Smooth muscle cell of the pulmonary artery (primary cell): ENCODE measurements around the gene TSPAN19. TPM values are rescaled to one million over a fixed set of nuclear protein-coding genes. Genes with fewer than 3 reads are reported as not detected.

Source experiments
- total RNA-seq: library from RNA; depleted of rRNA; stranded (reverse); fragments of >200 nt; gene quantifications from 2 replicates; pipeline ENCODE4 v1.2.3, GENCODE V29; 2014

Gene TSPAN19
- not detected in 2 replicates for total RNA-seq

DNA sequence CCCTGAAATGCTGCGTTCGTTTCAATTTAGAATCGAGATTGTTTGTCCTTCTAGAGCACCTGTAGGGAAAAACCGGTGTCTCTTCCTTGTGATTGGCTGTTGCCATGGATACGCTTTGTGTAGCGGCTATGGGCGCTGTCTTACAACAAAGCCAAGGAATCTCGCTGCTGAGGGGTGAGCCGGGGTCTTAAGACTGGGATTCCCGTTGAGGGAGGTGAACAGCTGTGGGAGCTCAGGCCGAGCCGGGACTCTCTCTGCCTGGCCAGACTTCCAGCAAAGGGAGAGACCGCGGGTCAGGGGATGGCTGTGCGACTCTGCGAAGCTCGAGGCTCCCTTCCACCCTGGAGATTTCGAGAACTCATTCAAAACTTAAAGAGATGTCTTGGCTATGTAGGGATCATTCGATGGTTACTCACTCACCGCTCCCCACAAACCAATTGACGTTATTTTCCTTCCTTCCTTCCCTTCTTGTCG is at the start of gene TSPAN19, which contains the start of gene LRRIQ1:
TSPAN19 (minus strand) TSS at position 44 of the 474 bp plus-strand sequence. CDS start 6,331 bp downstream, outside the sequence.
LRRIQ1 (plus strand) TSS at position 118 of the 474 bp plus-strand sequence. CDS start 1,826 bp downstream, outside the sequence.

Other genes starting within 250 kb of the TSPAN19 start
- 0.33 and 3.6 TPM in 2 replicates for gene SLC6A15, start 123.5 kb downstream of the TSPAN19 start, total RNA-seq
- gene LRRIQ1, start 74 bp upstream of the TSPAN19 start, total RNA-seq, result 0.17 and 0.20 TPM in 2 replicates
- not detected in 2 replicates for gene ALX1, start 243.9 kb upstream of the TSPAN19 start, total RNA-seq